Endothelial cell of umbilical vein (primary cell): ENCODE results near the gene KIF20B. TPM values are rescaled to one million over a fixed set of nuclear protein-coding genes. Genes with fewer than 3 reads are reported as not detected.

ENCODE experiments used
- BruUV-seq: library from RNA; stranded (reverse); fragments of 400-500 nt; replicated peaks from 2 replicates; lab custom pipeline; 2021; lab: Mats Ljungman, UMichigan
- CTCF ChIA-PET: fragments of 300-600, 350-600 bp; sonication (Branson Sonifier 250); formaldehyde crosslinking; loops from one replicate; lab custom pipeline; 2021; ENCODE audit warnings: antibody characterized with exemption, inconsistent platforms; lab: Charles Lee
- POLR2A ChIA-PET: fragments of 300-600, 350-600 bp; sonication (Branson Sonifier 250); formaldehyde crosslinking; loops from one replicate; lab custom pipeline; 2021; ENCODE audit warnings: antibody characterized with exemption, inconsistent platforms; lab: Charles Lee
- DNase-seq: peaks from one replicate; pipeline ENCODE4 v3.0.0-alpha.2; 2011; ENCODE audit warnings: low read depth, low spot score
- FAIRE-seq: peaks from 2 replicates; lab custom pipeline; 2011; peaks lifted over from hg19 to GRCh38; lab: Jason Lieb, UNC
- H2AFZ ChIP-seq: 2 replicates; pipeline ENCODE4 v1.6.0; 2012; ENCODE audit warnings: low read depth, low read length, control low read depth, inconsistent platforms
- H3K27ac ChIP-seq: 2 replicates; pipeline ENCODE4 v1.5.1; 2011; ENCODE audit warnings: low read depth, mild to moderate bottlenecking, control low read depth, low read length, moderate library complexity; ENCODE audit not compliant: insufficient read depth
- H3K27me3 ChIP-seq, 2 experiments: 2 replicates each; pipeline versions ENCODE4 v1.6.0 to v1.6.1; 2011; ENCODE audit warnings: low read length in 2 of 2, mixed read lengths in 1 of 2; ENCODE audit not compliant: control insufficient read depth in 2 of 2, insufficient read depth in 2 of 2
- H3K36me3 ChIP-seq, 2 experiments: 2 replicates in 1 of 2; 3 replicates in 1 of 2; pipeline ENCODE4 v1.5.1; 2011; ENCODE audit warnings: low read length in 2 of 2, mild to moderate bottlenecking in 1 of 2, moderate library complexity in 1 of 2; ENCODE audit not compliant: control insufficient read depth in 2 of 2, insufficient read depth in 2 of 2; ENCODE audit errors: extremely low read depth in 1 of 2
- H3K4me1 ChIP-seq: 3 replicates; pipeline ENCODE4 v1.5.1; 2011; ENCODE audit warnings: mild to moderate bottlenecking, low read length; ENCODE audit not compliant: control insufficient read depth, insufficient read depth; ENCODE audit errors: extremely low read depth
- H3K4me2 ChIP-seq: 2 replicates; pipeline ENCODE4 v1.6.1; 2011; ENCODE audit warnings: low read length, control low read depth, mixed read lengths; ENCODE audit not compliant: insufficient read depth
- H3K4me3 ChIP-seq, 3 experiments: fragments of 200-600 bp in 1 of 3; sonication (generic), shearing (Covaris generic) in 1 of 3; replicated peaks in 1 of 3; 2 replicates each; pipeline ENCODE4 v1.5.1; 2011 to 2016; ENCODE audit warnings: control low read depth in 3 of 3, low read length in 3 of 3, mild to moderate bottlenecking in 2 of 3, inconsistent platforms in 1 of 3, low read depth in 1 of 3, moderate library complexity in 1 of 3; ENCODE audit not compliant: insufficient read depth in 1 of 3
- H3K79me2 ChIP-seq: 2 replicates; pipeline ENCODE4 v1.6.0; 2012; ENCODE audit warnings: low read length, inconsistent platforms; ENCODE audit not compliant: control insufficient read depth, insufficient read depth
- H3K9ac ChIP-seq: replicated peaks from 2 replicates; pipeline ENCODE3; 2011; ENCODE audit warnings: low read length, control low read depth; ENCODE audit not compliant: insufficient read depth; ENCODE audit errors: extremely low read depth
- H3K9me1 ChIP-seq: replicated peaks from 3 replicates; pipeline ENCODE4 v1.6.0; 2011; ENCODE audit warnings: mild to moderate bottlenecking, low read length; ENCODE audit not compliant: control insufficient read depth, insufficient read depth; ENCODE audit errors: extremely low read depth
- H3K9me3 ChIP-seq: replicated peaks from 2 replicates; pipeline ENCODE4 v1.5.1; 2012; ENCODE audit warnings: low read length, inconsistent platforms; ENCODE audit not compliant: control insufficient read depth, insufficient read depth
- H4K20me1 ChIP-seq: replicated peaks from 2 replicates; pipeline ENCODE3; 2011; ENCODE audit warnings: mild to moderate bottlenecking, low read length; ENCODE audit not compliant: control insufficient read depth, insufficient read depth; ENCODE audit errors: extremely low read depth
- FOS ChIP-seq: IDR thresholded peaks from 2 replicates; pipeline ENCODE4 v1.6.1; 2011; ENCODE audit warnings: mild to moderate bottlenecking, low read length, moderate library complexity, borderline replicate concordance; ENCODE audit not compliant: insufficient read depth
- JUN ChIP-seq: IDR thresholded peaks from 2 replicates; pipeline ENCODE4 v1.6.1; 2011; ENCODE audit warnings: borderline replicate concordance, low read depth; ENCODE audit not compliant: insufficient read length, insufficient read depth
- MYC ChIP-seq: IDR thresholded peaks from one replicate; pipeline ENCODE4 v1.6.1; 2011; ENCODE audit warnings: mild to moderate bottlenecking, low read depth, low read length
- POLR2AphosphoS5 ChIP-seq: IDR thresholded peaks from 2 replicates; pipeline ENCODE4 v1.6.1; 2012; ENCODE audit warnings: low read depth, mild to moderate bottlenecking, control low read depth, low read length, moderate library complexity; ENCODE audit not compliant: insufficient read depth
- dilution Hi-C: fragments of 300-500 bp; cut with MboI; formaldehyde crosslinking; loops from one replicate; pipeline ENCODE4 v1.15.0; 2019; ENCODE audit warnings: low sequenced_read_pairs; ENCODE audit not compliant: extremely low pct_ligation_motif_present
- intact Hi-C: fragments of 100-400 bp; cut with micrococcal nuclease; formaldehyde crosslinking; loops from one replicate; pipeline ENCODE4 v1.10.0; 2022
- polyA plus RNA-seq, 4 experiments: library from polyadenylated mRNA; depleted of rRNA in 3 of 4; stranded (reverse) in 3 of 4; unstranded in 1 of 4; fragments of >200 nt; gene quantifications; 2 replicates each; pipeline versions ENCODE4 v1.2.1 to v1.2.3, GENCODE V29; 2011 to 2012; ENCODE audit warnings: missing spikeins in 1 of 4
- total RNA-seq: library from RNA; stranded (reverse); gene quantifications from 2 replicates; pipeline ENCODE4 v1.2.3, GENCODE V29; 2021
- TF ChIP-seq, protein P1 (sequence below), 2 donors: IDR thresholded peaks; 1 replicate in 1 of 2; 2 replicates in 1 of 2; pipeline ENCODE4 v1.5.1; 2011; ENCODE audit warnings: low read length in 2 of 2, mild to moderate bottlenecking in 2 of 2, moderate library complexity in 2 of 2, control low read depth in 1 of 2, inconsistent platforms in 1 of 2, low read depth in 1 of 2; ENCODE audit not compliant: insufficient read depth in 1 of 2; ENCODE audit errors: extremely low read depth in 1 of 2

KIF20B gene
- total and polyA plus RNA-seq, 2 donors (not counting 3 experiments of a cell fraction or from before 2014, with no cell fraction given) = 2.6 to 39.7 TPM

DNA sequence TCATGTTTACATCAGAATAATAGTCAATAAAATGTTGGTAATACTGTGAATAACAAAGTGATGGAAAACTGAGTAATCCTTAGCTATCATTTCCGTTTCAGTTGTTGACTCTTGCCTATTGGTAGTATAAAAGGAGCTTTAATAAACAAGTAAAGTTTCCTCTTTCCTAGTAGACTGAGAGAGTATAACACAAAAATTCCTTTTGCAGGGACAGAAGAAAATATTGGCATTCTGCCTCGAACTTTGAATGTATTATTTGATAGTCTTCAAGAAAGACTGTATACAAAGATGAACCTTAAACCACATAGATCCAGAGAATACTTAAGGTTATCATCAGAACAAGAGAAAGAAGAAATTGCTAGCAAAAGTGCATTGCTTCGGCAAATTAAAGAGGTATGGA, 9.4 kb downstream of the KIF20B start:
- dilution Hi-C loops = no loop called here
- H3K79me2 ChIP-seq = peaks cover 62% of the 10 kb centered on the region
- CTCF ChIA-PET = interaction anchor here (1.2 to 1.5 kb wide), 2 partner anchors 9 to 28 kb away, joined by 4 to 6 read pairs; partner anchors contain the start of gene KIF20B

DNA sequence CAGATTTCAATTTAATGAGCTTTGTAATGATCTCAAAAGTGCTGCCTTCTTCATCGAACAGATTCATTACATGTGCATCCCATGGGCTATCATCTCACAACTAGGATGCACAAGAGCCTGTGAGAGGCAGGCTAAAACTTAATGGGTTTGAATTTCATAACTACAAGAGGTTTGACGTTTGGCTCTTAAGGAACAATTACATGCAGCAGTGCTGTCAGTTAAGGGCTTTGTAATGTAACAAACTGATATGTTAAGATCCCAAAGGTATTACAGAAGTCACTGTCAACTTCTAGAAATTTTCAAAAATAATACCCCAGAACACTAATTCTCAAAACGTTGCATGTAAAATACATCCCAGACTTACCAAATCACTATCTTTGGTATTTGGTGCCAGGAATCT, 33.2 kb downstream of the KIF20B start:
- no TSS peak for BruUV-seq
- ChIA-PET CTCF (no interaction called here), POLR2A (no interaction called here)
- H3K9ac ChIP-seq = no peak overlapping the region
- TF ChIP-seq, protein P1, sequence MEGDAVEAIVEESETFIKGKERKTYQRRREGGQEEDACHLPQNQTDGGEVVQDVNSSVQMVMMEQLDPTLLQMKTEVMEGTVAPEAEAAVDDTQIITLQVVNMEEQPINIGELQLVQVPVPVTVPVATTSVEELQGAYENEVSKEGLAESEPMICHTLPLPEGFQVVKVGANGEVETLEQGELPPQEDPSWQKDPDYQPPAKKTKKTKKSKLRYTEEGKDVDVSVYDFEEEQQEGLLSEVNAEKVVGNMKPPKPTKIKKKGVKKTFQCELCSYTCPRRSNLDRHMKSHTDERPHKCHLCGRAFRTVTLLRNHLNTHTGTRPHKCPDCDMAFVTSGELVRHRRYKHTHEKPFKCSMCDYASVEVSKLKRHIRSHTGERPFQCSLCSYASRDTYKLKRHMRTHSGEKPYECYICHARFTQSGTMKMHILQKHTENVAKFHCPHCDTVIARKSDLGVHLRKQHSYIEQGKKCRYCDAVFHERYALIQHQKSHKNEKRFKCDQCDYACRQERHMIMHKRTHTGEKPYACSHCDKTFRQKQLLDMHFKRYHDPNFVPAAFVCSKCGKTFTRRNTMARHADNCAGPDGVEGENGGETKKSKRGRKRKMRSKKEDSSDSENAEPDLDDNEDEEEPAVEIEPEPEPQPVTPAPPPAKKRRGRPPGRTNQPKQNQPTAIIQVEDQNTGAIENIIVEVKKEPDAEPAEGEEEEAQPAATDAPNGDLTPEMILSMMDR (IDR thresholded peaks at IDR 0.05; ENCODE audit: extremely low read depth in 1 of 2, insufficient read depth in 1 of 2, low read depth in 1 of 2, low read length in 2 of 2) = no peak
- TF ChIP-seq FOS (no peak), JUN (no peak), POLR2AphosphoS5 (no peak)
- no peaks in the 10 kb centered on the region for H3K27me3 ChIP-seq
- H3K4me1 ChIP-seq = no peaks in the 10 kb centered on the region
- no peaks in the 10 kb centered on the region for H3K9me3 ChIP-seq
- no peak overlapping the region for H3K4me3 ChIP-seq
- intact Hi-C loops (no loop called here), dilution Hi-C loops (no loop called here)
- DNase-seq = no peak
- H3K9me1 ChIP-seq = no peaks in the 10 kb centered on the region
- H3K36me3 ChIP-seq = peaks cover 0 to 11% of the 10 kb centered on the region in 2 experiments
- no peak for FAIRE-seq
- H3K79me2 ChIP-seq = peaks cover 4% of the 10 kb centered on the region
- no peak overlapping the region for H3K27ac ChIP-seq
- H4K20me1 ChIP-seq = no peaks in the 10 kb centered on the region
- no peak overlapping the region for H3K4me2 ChIP-seq
- no peak overlapping the region for H2AFZ ChIP-seq

More for the DNA sequence above, 9.4 kb downstream of the KIF20B start:
- intact Hi-C loops = no loop called here
- H3K27me3 ChIP-seq = no peaks in the 10 kb centered on the region
- H3K9me1 ChIP-seq = no peaks in the 10 kb centered on the region
- peaks cover 0 to 4% of the 10 kb centered on the region in 2 experiments for H3K36me3 ChIP-seq
- no peak overlapping the region for H3K9ac ChIP-seq
- H3K4me1 ChIP-seq = no peaks in the 10 kb centered on the region
- POLR2A ChIA-PET = no interaction called here
- H3K4me3 ChIP-seq = no peak overlapping the region
- no peak overlapping the region for H2AFZ ChIP-seq
- no peaks in the 10 kb centered on the region for H3K9me3 ChIP-seq
- no peak for FAIRE-seq
- no peaks in the 10 kb centered on the region for H4K20me1 ChIP-seq
- peak; percentile 18 for DNase-seq
- no peak for TF ChIP-seq MYC
- no peak overlapping the region for H3K27ac ChIP-seq
- no peak overlapping the region for H3K4me2 ChIP-seq
- no TSS peak for BruUV-seq
